ACC112 (cell line): Measurements from ENCODE around the gene PLXNA2.

Experiments used
- H2AFZ ChIP-seq: fragments of 200-600 bp; sonication (generic); one replicate; pipeline ENCODE4 v1.6.0; 2017; ENCODE audit warnings: antibody characterized with exemption, low read length; ENCODE audit not compliant: unreplicated experiment
- H3K27ac ChIP-seq: fragments of 200-600 bp; sonication (generic); 2 replicates; pipeline ENCODE4 v1.5.1; 2014; ENCODE audit warnings: low read depth, mild to moderate bottlenecking, antibody characterized with exemption, low read length, moderate library complexity
- H3K27me3 ChIP-seq: fragments of 200-600 bp; sonication (generic); 2 replicates; pipeline ENCODE4 v1.6.1; 2014; ENCODE audit warnings: mild to moderate bottlenecking, antibody characterized with exemption, low read length, moderate library complexity, mixed read lengths; ENCODE audit not compliant: insufficient read depth
- H3K36me3 ChIP-seq: fragments of 200-600 bp; sonication (generic); 2 replicates; pipeline ENCODE4 v1.6.1; 2016; ENCODE audit warnings: mild to moderate bottlenecking, antibody characterized with exemption, low read length, moderate library complexity, mixed read lengths; ENCODE audit not compliant: insufficient read depth
- H3K4me1 ChIP-seq: fragments of 200-600 bp; sonication (generic); one replicate; pipeline ENCODE4 v1.6.1; 2016; ENCODE audit warnings: low read length, mixed read lengths; ENCODE audit not compliant: insufficient read depth, unreplicated experiment, control insufficient read depth
- H3K4me3 ChIP-seq: fragments of 200-600 bp; sonication (generic); 2 replicates; pipeline ENCODE4 v1.5.1; 2014; ENCODE audit warnings: mild to moderate bottlenecking, low read depth, low read length
- H3K79me2 ChIP-seq: fragments of 200-600 bp; sonication (generic); one replicate; pipeline ENCODE4 v1.6.0; 2016; ENCODE audit warnings: low read length; ENCODE audit not compliant: control insufficient read depth, unreplicated experiment, insufficient read depth

PLXNA2 gene

DNA sequence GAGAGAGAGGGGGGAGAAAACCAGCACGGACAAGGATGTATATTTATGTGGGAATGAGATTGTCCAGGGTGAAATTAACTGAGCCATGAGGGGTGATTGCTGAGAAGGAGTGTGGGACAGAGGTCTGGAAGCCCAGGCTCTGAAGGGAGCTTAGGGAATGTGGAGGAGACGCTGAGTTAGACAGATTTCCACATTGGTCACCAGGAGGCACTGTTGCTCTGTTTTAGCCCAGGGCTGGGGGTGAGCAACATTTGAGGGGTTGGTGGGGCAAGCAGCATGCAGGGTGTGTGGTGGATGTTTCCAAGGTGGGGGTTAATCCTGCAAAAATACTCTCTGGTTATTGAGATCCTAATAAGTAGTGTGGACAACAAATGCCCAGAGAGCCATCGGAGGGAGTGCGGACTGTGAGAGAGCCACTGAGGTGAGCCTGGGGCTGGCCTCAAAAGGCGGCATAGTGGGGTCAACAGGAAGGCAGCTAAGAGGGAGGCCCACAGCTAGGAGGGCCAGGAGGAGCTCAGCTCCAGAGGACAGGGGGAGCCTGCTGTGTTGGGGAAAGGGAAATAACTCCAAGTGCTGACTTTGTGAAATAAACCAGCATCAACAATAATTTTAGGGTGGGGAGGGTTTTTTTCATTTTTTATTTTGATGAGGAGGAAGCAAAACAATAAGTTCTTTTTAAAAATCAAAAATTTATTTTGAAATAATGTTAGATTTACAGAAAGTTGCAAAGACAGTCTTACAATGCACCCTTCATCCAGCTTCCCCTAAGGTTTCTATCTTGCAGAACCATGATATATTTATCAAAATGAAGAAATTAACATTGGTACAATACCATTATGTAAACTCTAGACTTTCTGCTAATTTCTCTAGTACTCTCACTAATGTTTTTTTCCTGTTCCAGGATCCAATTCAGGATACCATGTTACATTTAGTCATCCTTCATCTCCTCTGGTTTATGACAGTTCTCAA lies 250.4 kb downstream of the PLXNA2 start:
- H3K79me2 ChIP-seq, result no peaks in the 10 kb centered on the region
- H2AFZ ChIP-seq, result no peak overlapping the region
- no peak overlapping the region for H3K27ac ChIP-seq
- peaks cover 26% of the 10 kb centered on the region for H3K27me3 ChIP-seq
- H3K36me3 ChIP-seq, result no peaks in the 10 kb centered on the region
- H3K4me3 ChIP-seq, result no peak overlapping the region
- H3K4me1 ChIP-seq, result no peaks in the 10 kb centered on the region

DNA sequence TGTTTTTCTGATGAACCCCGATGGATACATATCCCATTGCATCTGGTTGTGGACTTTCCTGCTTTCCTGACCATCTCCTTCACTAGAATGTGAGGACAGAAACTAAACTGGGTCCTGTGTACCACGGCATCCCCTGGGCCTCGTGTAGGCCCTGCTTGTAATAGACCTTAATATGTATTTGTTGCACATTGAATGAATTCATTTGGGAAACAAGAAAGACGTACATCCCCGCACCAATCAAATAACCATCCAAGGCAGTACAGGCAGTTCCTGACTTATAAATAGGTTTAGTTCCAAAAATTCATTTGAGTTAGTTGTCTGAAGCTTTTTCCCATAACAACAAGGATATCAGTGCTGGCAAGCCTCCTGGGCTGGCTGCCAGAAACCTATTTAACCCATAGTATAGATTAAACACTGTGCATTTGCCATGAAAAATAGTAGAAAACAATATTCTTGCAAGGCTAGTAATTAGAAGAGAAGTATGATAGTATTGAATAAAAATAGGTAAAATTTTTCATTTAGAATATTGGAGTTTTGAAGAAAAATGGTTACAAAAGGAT lies 251.4 kb downstream of the PLXNA2 start:
- H3K4me3 ChIP-seq, result no peak overlapping the region
- peaks cover 34% of the 10 kb centered on the region for H3K27me3 ChIP-seq
- no peaks in the 10 kb centered on the region for H3K79me2 ChIP-seq
- H3K4me1 ChIP-seq, result no peaks in the 10 kb centered on the region
- H3K36me3 ChIP-seq, result no peaks in the 10 kb centered on the region
- no peak overlapping the region for H3K27ac ChIP-seq
- no peak overlapping the region for H2AFZ ChIP-seq

DNA sequence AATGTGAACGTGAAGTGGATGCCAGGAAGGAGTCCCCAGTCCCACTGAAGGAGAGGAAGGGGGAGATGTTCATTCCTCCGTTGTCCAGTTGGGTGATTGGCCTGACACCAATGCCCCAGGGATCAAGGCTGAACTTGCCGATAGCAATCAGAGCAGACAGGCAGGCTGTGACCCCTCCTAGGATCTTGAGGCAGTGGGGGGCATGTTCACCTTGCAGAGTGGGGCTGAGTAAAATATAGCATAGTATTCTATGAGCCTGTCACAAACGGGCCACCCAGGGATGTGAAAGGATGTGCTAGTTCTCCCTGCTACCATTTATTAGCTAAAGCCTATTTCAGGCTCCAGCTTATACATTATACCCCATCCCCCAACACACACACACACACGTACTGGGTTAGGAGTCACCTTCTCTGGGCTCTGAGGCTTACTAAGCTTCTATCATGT lies 252.6 kb downstream of the PLXNA2 start:
- Histone ChIP-seq H3K27me3 (peaks cover 38% of the 10 kb centered on the region), H2AFZ (no peak overlapping the region), H3K4me3 (no peak overlapping the region)

DNA sequence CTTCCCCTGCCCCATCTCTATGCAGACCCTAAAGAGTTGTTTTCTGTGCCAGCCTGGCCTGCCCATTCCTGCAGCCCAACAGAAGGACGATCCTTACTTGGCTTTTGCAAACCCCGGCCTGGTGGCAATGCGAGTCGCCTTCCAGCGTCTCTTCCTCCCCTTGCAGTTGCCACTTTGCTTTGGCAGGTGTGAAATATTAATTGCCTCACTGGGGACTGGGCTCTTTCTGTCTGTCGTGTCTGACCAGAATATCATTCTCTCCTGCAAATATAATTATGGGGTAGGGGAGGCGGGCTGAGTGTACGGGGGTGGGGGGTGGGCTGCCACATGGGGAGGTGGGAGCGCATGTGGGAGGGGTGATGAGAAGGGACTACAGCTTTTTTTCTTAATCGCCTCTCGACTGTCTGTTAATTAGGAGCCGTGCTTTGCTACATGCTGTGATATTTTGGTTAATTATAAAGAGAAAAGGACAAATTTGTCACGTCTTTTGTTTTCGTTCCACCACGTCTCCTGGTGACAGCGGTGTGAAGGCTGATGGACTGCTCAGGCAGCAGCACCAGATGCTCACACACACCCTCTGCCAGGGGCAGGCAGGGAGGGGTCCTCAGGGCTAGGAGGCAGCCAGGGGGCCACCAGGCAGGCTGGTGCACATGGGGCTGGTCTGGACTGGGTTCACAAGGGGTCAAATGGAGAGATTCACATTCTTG lies 253.2 kb downstream of the PLXNA2 start:
- H3K27me3 ChIP-seq, result peaks cover 35% of the 10 kb centered on the region
- no peak overlapping the region for H2AFZ ChIP-seq
- H3K79me2 ChIP-seq, result no peaks in the 10 kb centered on the region
- H3K4me3 ChIP-seq, result no peak overlapping the region
- H3K4me1 ChIP-seq, result no peaks in the 10 kb centered on the region
- no peak overlapping the region for H3K27ac ChIP-seq
- H3K36me3 ChIP-seq, result no peaks in the 10 kb centered on the region

More for the DNA sequence above, 252.6 kb downstream of the PLXNA2 start:
- Histone ChIP-seq H3K4me1 (no peaks in the 10 kb centered on the region), H3K79me2 (no peaks in the 10 kb centered on the region), H3K36me3 (no peaks in the 10 kb centered on the region), H3K27ac (no peak overlapping the region)

DNA sequence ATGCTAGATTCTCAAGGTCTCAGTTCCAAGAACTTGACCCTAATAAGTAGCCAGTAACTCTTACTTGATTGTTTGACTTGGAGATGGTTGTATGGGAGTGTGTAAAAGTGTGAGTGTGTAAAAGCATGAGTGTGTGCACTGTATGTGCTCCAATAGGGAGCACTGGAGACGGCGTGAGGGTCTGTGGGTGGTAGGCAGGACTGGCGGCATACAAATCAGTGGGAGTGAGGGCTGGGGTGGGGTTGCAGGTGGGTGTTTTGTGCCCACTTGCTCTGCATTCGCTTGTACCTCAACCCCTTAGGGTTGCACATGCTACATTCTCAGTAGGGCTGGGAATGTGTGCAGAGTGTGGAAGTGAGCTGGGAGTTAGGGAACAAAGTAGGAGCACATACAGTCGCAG lies 253.7 kb downstream of the PLXNA2 start:
- no peaks in the 10 kb centered on the region for H3K36me3 ChIP-seq
- H2AFZ ChIP-seq, result no peak overlapping the region
- H3K27me3 ChIP-seq, result peaks cover 30% of the 10 kb centered on the region
- no peak overlapping the region for H3K27ac ChIP-seq
- no peaks in the 10 kb centered on the region for H3K4me1 ChIP-seq
- H3K4me3 ChIP-seq, result no peak overlapping the region
- no peaks in the 10 kb centered on the region for H3K79me2 ChIP-seq

- no peaks in the 10 kb centered on the region for H3K36me3 ChIP-seq
- no peak overlapping the region for H2AFZ ChIP-seq
- H3K27me3 ChIP-seq, result peaks cover 27% of the 10 kb centered on the region
- H3K4me3 ChIP-seq, result no peak overlapping the region
- no peaks in the 10 kb centered on the region for H3K79me2 ChIP-seq
- no peak overlapping the region for H3K27ac ChIP-seq
- no peaks in the 10 kb centered on the region for H3K4me1 ChIP-seq
These were observed 255.6 kb downstream of the PLXNA2 start for GRCh38 chr1:207988326-207989165.

GRCh38 chr1:207987164-207987563 lies 257.0 kb downstream of the PLXNA2 start:
- Histone ChIP-seq H2AFZ (no peak overlapping the region), H3K4me3 (no peak overlapping the region), H3K27ac (no peak overlapping the region), H3K36me3 (no peaks in the 10 kb centered on the region), H3K27me3 (peaks cover 29% of the 10 kb centered on the region), H3K79me2 (no peaks in the 10 kb centered on the region), H3K4me1 (no peaks in the 10 kb centered on the region)

- H3K36me3 ChIP-seq, result no peaks in the 10 kb centered on the region
- H3K79me2 ChIP-seq, result no peaks in the 10 kb centered on the region
- H3K27ac ChIP-seq, result no peak overlapping the region
- no peak overlapping the region for H2AFZ ChIP-seq
- H3K4me3 ChIP-seq, result no peak overlapping the region
- H3K4me1 ChIP-seq, result no peaks in the 10 kb centered on the region
- peaks cover 38% of the 10 kb centered on the region for H3K27me3 ChIP-seq
These were observed 258.2 kb downstream of the PLXNA2 start for GRCh38 chr1:207985996-207986395.

DNA sequence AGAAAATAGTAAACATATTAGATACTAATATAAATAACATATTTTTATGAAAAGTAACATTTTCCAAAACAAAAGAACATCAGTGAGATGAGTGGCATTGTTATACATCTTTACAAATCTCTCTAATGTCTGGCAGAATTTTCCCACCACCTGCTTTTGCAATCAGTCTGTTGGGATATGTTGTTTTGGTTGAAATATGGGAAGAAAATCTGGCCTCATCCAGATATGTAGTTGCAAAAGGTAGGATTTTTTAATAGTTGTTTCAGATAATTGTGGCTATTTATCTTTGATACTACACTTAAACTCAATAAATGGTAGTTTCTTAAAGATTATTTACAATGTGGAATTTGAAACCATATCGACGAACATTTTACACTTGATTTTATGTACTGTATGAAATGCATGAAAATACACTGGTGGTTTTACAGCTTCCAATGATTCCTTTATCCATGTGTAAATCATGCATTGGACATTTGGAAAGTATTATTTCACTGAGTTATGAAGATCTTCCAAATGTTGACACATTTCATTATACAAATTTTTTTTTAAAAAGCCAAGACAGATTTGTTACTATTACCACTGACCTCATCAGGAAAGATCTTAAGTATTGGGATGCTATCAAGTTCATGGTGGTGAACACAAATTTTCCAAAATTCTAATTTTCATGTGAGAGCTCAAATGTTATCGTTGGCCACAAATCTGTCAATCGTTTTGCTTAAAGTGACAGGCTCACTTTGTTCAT lies 259.2 kb downstream of the PLXNA2 start:
- peaks cover 37% of the 10 kb centered on the region for H3K27me3 ChIP-seq
- no peak overlapping the region for H3K4me3 ChIP-seq
- no peaks in the 10 kb centered on the region for H3K36me3 ChIP-seq
- H3K4me1 ChIP-seq, result no peaks in the 10 kb centered on the region
- H3K79me2 ChIP-seq, result no peaks in the 10 kb centered on the region
- no peak overlapping the region for H2AFZ ChIP-seq
- H3K27ac ChIP-seq, result no peak overlapping the region
